ENCODE results near the gene KRT20. TPM values are rescaled to one million over a fixed set of nuclear protein-coding genes. Genes with fewer than 3 reads are reported as not detected.
A peak's percentile ranks its signal among the peaks of the same experiment; 100 is the strongest.

KRT20 gene
- total and polyA plus RNA-seq, 8 donors: 3.9 to 370 (median 86.5) TPM; not detected in 2

DNA sequence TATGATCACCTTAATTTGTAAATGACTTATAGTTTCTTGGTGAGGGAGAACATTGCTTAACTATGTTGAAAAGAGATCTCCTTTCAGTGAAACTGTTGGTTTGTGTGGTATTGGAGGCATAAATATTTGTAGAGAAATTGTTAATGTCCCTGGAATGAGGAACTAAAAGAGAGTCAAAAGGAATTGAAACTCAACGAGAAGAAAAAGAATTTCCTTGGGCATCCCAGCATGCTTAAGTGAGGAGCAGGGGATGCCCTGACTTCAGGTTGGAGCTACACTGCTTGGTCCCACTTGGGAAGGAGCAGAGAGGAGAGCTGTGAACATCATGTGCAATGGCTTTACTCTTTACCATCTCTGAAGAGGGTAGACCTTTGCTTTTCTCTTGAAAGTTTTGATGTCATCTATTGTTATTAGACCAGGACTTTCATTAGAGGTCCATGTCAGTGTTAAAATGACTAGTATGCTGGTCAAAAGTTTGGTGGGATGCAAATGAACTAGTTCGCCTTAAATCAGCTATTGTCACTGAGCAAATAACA, 30.7 kb upstream of the KRT20 start:
- Histone ChIP-seq H3K27ac (peak overlapping the region in 1 of 5 donors; percentile 10), H3K4me3 (no peak overlapping the region), H3K4me1 (no peaks in the 10 kb centered on the region), H3K9me3 (no peaks in the 10 kb centered on the region), H3K27me3 (no peaks in the 10 kb centered on the region), H3K36me3 (no peaks in the 10 kb centered on the region)
- 45 to 55% (median 52%) methylated on average over 2 of the region's 2 CpGs for WGBS, 5 donors
- DNase-seq: no peak
- intact Hi-C loops (cut with DNase I; ENCODE audit: low total_unique reads): no loop called here
- TF ChIP-seq, protein P1, sequence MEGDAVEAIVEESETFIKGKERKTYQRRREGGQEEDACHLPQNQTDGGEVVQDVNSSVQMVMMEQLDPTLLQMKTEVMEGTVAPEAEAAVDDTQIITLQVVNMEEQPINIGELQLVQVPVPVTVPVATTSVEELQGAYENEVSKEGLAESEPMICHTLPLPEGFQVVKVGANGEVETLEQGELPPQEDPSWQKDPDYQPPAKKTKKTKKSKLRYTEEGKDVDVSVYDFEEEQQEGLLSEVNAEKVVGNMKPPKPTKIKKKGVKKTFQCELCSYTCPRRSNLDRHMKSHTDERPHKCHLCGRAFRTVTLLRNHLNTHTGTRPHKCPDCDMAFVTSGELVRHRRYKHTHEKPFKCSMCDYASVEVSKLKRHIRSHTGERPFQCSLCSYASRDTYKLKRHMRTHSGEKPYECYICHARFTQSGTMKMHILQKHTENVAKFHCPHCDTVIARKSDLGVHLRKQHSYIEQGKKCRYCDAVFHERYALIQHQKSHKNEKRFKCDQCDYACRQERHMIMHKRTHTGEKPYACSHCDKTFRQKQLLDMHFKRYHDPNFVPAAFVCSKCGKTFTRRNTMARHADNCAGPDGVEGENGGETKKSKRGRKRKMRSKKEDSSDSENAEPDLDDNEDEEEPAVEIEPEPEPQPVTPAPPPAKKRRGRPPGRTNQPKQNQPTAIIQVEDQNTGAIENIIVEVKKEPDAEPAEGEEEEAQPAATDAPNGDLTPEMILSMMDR (IDR thresholded peaks at IDR 0.05): no peak
- TF ChIP-seq POLR2A (IDR thresholded peaks at IDR 0.05): no peak
- TF ChIP-seq POLR2AphosphoS5 (IDR thresholded peaks at IDR 0.05): no peak
- TF ChIP-seq EP300 (IDR thresholded peaks at IDR 0.05): no peak

DNA sequence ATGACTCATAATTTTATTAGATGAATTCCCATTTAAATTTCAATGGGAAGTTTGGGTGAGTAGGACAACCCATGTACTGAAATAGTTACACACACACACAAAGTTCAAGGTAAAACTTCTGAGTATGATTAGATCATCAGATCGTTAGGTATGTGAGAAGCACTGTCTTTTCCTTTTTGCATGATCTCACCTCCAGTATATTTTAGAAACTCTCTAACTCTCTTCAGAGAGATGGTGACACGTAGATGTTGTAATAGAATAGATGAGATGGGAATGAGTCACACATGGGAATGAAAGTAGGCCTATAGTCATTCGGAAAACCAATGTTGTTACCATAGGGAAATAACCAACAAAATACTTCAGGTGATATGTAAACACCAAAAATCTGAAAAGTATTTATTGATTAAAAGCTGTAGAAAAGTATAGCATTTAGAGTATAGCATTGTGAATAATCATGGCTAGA, 30.2 kb upstream of the KRT20 start:
- Histone ChIP-seq H3K4me1 (peaks cover 0 to under 1% (median 0%) of the 10 kb centered on the region in 4 donors), H3K4me3 (no peak overlapping the region), H3K9me3 (no peaks in the 10 kb centered on the region), H3K36me3 (no peaks in the 10 kb centered on the region), H3K27me3 (no peaks in the 10 kb centered on the region), H3K27ac (peak overlapping the region in 1 of 5 donors; percentile 10)
- 40 to 79% (median 61%) methylated on average over 3 of the region's 3 CpGs for WGBS, 5 donors
- no peak for TF ChIP-seq POLR2AphosphoS5 (IDR thresholded peaks at IDR 0.05)
- no peak for TF ChIP-seq EP300 (IDR thresholded peaks at IDR 0.05)
- TF ChIP-seq, protein P1 (IDR thresholded peaks at IDR 0.05): no peak
- TF ChIP-seq POLR2A (IDR thresholded peaks at IDR 0.05): no peak
- intact Hi-C loops (cut with DNase I; ENCODE audit: low total_unique reads): no loop called here
- DNase-seq: no peak

DNA sequence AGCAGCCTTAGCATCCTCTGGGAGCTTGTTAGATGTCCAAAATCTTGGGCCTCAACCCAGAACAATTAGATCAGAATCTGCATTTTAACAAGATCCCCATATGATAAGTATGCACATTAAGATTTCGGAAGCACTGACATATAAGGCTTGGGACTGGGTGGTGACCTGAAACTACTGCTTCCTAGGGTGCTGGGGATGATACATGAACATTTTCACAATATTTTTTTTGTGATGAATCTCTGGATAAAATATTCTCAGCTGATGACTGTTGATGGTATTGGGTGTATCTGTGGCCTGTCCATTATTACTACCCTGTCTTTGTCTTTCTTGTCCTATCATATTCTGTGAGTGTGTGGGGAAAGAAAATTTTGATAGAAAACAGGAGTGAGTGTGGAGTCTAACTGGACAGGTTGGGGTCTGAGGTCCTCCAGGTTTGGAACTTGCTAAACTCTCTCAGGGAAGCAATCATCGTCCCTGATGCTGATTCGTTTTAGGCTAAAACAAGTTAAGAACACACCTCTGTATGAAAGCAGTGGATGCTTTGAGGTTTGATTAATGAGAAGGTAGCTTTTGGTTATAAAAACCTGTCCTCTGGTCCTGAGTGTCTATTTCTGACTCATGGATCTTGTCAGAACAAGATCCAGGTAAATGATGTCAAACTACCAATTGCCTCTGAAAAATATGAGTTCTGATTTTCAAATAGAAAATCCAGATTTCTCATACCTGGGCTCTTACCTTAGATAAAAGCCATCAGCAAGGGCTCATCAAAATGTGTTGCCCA, 29.2 kb upstream of the KRT20 start:
- Histone ChIP-seq H3K36me3 (no peaks in the 10 kb centered on the region), H3K4me1 (peaks cover 0 to 9% (median 6%) of the 10 kb centered on the region in 4 donors), H3K4me3 (no peak overlapping the region), H3K9me3 (no peaks in the 10 kb centered on the region), H3K27ac (no peak overlapping the region), H3K27me3 (no peaks in the 10 kb centered on the region)
- no peak for DNase-seq
- no peak for TF ChIP-seq POLR2A (IDR thresholded peaks at IDR 0.05)
- TF ChIP-seq, protein P1 (IDR thresholded peaks at IDR 0.05): no peak
- no peak for TF ChIP-seq POLR2AphosphoS5 (IDR thresholded peaks at IDR 0.05)
- no peak for TF ChIP-seq EP300 (IDR thresholded peaks at IDR 0.05)
- WGBS, 5 donors: 72 to 89% (median 78%) methylated on average over 3 of the region's 3 CpGs
- intact Hi-C loops (cut with DNase I; ENCODE audit: low total_unique reads): no loop called here

DNA sequence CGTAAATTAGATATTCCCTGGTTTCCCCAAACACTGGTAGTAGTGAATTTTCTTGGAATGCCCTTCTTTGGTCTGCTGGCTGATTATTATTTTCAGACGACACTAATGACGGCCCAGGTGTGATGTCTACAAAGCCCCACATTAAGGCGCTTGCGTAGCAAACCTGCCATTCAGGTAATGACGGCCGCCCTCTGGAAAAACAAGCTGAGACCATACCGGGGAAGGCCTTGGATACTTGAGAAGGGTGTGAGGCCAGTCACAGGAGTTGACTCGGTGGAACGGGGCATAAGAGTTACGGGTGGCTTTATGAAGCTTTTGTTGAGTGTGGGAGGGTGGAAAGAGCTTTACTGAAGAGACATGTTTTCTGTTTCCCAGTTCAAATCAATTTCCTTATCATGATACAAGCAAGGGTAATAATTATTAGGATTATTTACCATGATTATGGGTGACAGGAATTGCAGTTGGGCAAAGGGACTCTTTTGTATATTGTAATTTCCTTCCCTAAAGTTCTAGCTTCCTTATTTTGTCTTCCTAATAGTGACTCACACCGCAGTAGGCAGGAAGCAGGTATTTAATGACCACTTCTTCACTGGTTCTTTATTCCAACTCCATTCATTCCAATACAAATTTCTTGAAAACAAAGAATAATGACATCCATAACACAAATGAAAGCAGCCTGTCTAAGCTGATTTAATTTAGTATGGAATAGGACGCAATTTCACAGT, 27.6 kb upstream of the KRT20 start:
- 85 to 89% (median 88%) methylated on average over 13 of the region's 13 CpGs for WGBS, 5 donors

More for the DNA sequence above, 27.6 kb upstream of the KRT20 start:
- H3K27me3 ChIP-seq: no peaks in the 10 kb centered on the region
- no peak overlapping the region for H3K27ac ChIP-seq
- peaks cover 0 to 9% (median 6%) of the 10 kb centered on the region in 4 donors for H3K4me1 ChIP-seq
- TF ChIP-seq, protein P1 (IDR thresholded peaks at IDR 0.05): no peak
- TF ChIP-seq POLR2A (IDR thresholded peaks at IDR 0.05) (no peak), POLR2AphosphoS5 (IDR thresholded peaks at IDR 0.05) (no peak), EP300 (IDR thresholded peaks at IDR 0.05) (no peak)
- H3K9me3 ChIP-seq: no peaks in the 10 kb centered on the region
- intact Hi-C loops (cut with DNase I; ENCODE audit: low total_unique reads): no loop called here
- no peaks in the 10 kb centered on the region for H3K36me3 ChIP-seq
- DNase-seq: no peak
- no peak overlapping the region for H3K4me3 ChIP-seq

All from stomach (tissue), 9 donors.